WI38 (cell line): ENCODE data around the gene ALPI.

Experiments
- H3K4me3 ChIP-seq: 2 replicates; pipeline ENCODE4 v1.5.1; 2011; ENCODE audit warnings: low read depth, mild to moderate bottlenecking, control low read depth, low read length
- TF ChIP-seq, protein P1 (sequence below): IDR thresholded peaks from 2 replicates; pipeline ENCODE4 v1.5.1; 2012; ENCODE audit warnings: low read depth, mild to moderate bottlenecking, control low read depth, low read length

ALPI gene

DNA sequence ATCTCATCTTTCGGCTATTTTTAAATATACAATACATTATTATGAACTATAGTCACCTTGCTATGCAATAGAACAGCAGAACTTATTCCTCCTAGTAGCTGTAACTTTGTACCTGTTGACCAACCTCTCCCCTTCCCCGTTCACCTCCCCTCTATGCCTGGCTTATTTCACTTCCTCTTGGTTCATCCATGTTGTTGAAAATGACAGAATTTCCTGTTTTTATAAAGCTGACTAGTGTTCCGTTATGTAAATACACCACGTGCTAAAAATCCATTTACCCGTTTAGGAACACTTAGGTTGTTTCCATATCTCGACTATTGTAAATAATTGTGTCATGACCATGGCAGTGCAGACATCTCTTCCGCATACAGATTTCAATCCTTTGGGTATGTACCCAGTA lies 10.3 kb downstream of the ALPI start:
- H3K4me3 ChIP-seq = no peak overlapping the region
- TF ChIP-seq, protein P1, sequence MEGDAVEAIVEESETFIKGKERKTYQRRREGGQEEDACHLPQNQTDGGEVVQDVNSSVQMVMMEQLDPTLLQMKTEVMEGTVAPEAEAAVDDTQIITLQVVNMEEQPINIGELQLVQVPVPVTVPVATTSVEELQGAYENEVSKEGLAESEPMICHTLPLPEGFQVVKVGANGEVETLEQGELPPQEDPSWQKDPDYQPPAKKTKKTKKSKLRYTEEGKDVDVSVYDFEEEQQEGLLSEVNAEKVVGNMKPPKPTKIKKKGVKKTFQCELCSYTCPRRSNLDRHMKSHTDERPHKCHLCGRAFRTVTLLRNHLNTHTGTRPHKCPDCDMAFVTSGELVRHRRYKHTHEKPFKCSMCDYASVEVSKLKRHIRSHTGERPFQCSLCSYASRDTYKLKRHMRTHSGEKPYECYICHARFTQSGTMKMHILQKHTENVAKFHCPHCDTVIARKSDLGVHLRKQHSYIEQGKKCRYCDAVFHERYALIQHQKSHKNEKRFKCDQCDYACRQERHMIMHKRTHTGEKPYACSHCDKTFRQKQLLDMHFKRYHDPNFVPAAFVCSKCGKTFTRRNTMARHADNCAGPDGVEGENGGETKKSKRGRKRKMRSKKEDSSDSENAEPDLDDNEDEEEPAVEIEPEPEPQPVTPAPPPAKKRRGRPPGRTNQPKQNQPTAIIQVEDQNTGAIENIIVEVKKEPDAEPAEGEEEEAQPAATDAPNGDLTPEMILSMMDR = no peak

- TF ChIP-seq, protein P1 = no peak
- H3K4me3 ChIP-seq = no peak overlapping the region
Observed at GRCh38 chr2:232473467-232473890, 17.5 kb downstream of the ALPI start.

DNA sequence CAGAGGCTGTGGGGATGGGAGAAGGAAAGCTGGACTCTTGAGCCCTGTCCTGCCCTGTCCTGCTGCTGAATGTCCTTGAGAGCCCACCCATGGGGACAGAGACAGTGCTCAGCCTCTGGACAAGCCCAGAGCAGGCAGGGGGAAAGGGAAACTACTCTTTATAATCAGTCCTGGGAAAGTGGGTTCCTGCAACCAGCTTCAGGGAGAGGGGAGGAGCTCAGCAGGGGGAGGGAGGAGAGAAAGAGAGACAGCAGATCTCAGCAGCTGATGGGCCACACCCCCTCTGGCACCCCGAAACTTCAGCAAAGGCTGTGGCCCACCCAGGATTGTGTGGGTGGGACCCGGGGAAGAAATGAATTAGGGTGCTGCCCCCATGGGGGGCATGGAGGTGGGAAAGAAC lies 20.1 kb downstream of the ALPI start:
- TF ChIP-seq, protein P1 = no peak
- no peak overlapping the region for H3K4me3 ChIP-seq

GRCh38 chr2:232476791-232477190 lies 20.8 kb downstream of the ALPI start:
- H3K4me3 ChIP-seq = no peak overlapping the region
- TF ChIP-seq, protein P1 = no peak

GRCh38 chr2:232477751-232478510 lies 22.0 kb downstream of the ALPI start:
- H3K4me3 ChIP-seq = no peak overlapping the region
- TF ChIP-seq, protein P1 = no peak

DNA sequence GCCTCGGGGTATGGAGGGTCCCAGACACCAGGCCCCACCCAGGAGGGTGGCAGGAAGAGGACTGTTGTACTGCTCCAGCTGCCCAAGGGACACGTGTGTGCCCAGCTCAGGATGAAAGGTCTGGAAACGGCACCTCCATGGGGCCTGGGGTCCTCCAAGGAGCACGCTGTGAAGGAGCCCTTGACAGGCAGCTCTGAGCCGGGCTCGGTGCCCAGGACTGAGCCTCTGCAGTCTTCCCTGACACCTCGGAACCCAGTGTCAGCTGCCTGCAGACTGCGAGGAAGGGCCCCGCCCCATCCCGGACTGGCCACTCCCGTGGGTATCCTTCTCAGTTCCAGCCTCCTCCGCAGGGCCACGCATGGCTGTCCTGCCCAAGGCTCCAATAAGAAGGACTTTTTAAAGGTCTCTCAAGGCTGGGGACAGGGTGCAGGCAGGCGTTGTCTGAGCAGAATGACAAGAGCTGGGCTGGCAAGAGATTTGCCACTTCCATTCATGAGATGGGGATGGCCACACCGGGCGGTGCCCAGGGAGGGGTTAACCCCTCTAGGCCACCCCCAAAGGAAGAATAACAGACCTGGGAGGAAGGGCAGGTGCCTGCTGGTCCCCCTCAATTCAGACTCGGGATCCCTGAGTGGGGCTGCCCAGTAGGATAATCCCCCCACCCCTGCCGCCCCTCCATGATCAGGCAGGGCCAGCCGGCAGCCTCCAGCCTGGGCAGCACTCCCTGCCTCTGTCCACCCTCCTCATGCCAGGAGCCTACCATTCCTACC lies 22.8 kb downstream of the ALPI start:
- TF ChIP-seq, protein P1 = no peak
- no peak overlapping the region for H3K4me3 ChIP-seq
